RWPE2 (cell line): ENCODE data around the gene TRIM26.

ENCODE experiments used
- ATAC-seq: fragments of 200-7000 bp; cut with Tn5 transposase; 3 replicates; pipeline ENCODE4 v1.9.1; 2021; ENCODE audit warnings: low read depth
- DNase-seq: peaks from one replicate; pipeline ENCODE4 v3.0.0-alpha.2; 2020; ENCODE audit warnings: low spot score
- H3K27ac ChIP-seq: fragments of 450-650 bp; 2 replicates; pipeline ENCODE4 v1.5.1; 2017; ENCODE audit warnings: mild to moderate bottlenecking; ENCODE audit not compliant: poor library complexity, severe bottlenecking
- H3K27me3 ChIP-seq: fragments of 250-450 bp; sonication (Bioruptor Pico); 2 replicates; pipeline ENCODE4 v1.5.1; 2021; ENCODE audit warnings: mild to moderate bottlenecking, moderate library complexity; ENCODE audit not compliant: insufficient read depth, poor library complexity, severe bottlenecking
- H3K36me3 ChIP-seq: fragments of 250-450 bp; sonication (Bioruptor Pico); 2 replicates; pipeline ENCODE4 v1.5.1; 2020; ENCODE audit warnings: low read depth, mild to moderate bottlenecking, moderate library complexity
- H3K4me1 ChIP-seq: fragments of 250-450 bp; sonication (Bioruptor Pico); 2 replicates; pipeline ENCODE4 v1.5.1; 2021; ENCODE audit warnings: mild to moderate bottlenecking, moderate library complexity; ENCODE audit not compliant: insufficient read depth, poor library complexity, severe bottlenecking
- H3K4me3 ChIP-seq: fragments of 250-450 bp; sonication (Bioruptor Pico); 2 replicates; pipeline ENCODE4 v1.5.1; 2021; ENCODE audit warnings: mild to moderate bottlenecking, moderate library complexity; ENCODE audit not compliant: severe bottlenecking
- H3K9me3 ChIP-seq: fragments of 250-450 bp; sonication (Bioruptor Pico); 2 replicates; pipeline ENCODE4 v1.5.1; 2021; ENCODE audit warnings: mild to moderate bottlenecking, moderate library complexity; ENCODE audit not compliant: severe bottlenecking
- TF ChIP-seq, protein P1 (sequence below): fragments of 450-650 bp; IDR thresholded peaks from one replicate; pipeline ENCODE4 v1.5.1; 2017; ENCODE audit warnings: mild to moderate bottlenecking, moderate library complexity; ENCODE audit not compliant: poor library complexity, severe bottlenecking

The TRIM26 gene

DNA sequence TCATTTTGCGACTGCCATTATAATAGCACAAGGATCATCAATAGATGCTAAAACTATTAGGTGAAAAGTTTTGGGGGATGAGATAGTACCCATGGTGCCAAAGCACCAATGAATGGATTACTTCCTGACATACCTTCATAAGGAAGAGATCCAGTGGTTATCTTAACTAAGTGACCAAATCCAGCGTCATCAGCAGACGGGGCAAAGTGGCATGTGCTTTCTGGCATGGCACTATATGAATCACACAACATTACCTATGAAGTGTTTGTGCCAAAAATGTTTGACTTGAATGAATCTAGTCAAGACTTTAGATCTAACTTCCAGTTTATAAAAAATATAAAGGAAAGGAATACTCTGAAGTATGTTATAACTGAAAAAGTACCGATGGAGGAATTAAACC is 10.8 kb downstream of the TRIM26 start:
- no peaks in the 10 kb centered on the region for H3K9me3 ChIP-seq
- TF ChIP-seq, protein P1, sequence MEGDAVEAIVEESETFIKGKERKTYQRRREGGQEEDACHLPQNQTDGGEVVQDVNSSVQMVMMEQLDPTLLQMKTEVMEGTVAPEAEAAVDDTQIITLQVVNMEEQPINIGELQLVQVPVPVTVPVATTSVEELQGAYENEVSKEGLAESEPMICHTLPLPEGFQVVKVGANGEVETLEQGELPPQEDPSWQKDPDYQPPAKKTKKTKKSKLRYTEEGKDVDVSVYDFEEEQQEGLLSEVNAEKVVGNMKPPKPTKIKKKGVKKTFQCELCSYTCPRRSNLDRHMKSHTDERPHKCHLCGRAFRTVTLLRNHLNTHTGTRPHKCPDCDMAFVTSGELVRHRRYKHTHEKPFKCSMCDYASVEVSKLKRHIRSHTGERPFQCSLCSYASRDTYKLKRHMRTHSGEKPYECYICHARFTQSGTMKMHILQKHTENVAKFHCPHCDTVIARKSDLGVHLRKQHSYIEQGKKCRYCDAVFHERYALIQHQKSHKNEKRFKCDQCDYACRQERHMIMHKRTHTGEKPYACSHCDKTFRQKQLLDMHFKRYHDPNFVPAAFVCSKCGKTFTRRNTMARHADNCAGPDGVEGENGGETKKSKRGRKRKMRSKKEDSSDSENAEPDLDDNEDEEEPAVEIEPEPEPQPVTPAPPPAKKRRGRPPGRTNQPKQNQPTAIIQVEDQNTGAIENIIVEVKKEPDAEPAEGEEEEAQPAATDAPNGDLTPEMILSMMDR, result no peak
- H3K36me3 ChIP-seq, result peaks cover 55% of the 10 kb centered on the region
- peaks cover 27% of the 10 kb centered on the region for H3K4me1 ChIP-seq
- ATAC-seq (no peak), DNase-seq (no peak)
- H3K27ac ChIP-seq, result peak overlapping the region; percentile 44
- H3K4me3 ChIP-seq, result no peak overlapping the region
- no peaks in the 10 kb centered on the region for H3K27me3 ChIP-seq

DNA sequence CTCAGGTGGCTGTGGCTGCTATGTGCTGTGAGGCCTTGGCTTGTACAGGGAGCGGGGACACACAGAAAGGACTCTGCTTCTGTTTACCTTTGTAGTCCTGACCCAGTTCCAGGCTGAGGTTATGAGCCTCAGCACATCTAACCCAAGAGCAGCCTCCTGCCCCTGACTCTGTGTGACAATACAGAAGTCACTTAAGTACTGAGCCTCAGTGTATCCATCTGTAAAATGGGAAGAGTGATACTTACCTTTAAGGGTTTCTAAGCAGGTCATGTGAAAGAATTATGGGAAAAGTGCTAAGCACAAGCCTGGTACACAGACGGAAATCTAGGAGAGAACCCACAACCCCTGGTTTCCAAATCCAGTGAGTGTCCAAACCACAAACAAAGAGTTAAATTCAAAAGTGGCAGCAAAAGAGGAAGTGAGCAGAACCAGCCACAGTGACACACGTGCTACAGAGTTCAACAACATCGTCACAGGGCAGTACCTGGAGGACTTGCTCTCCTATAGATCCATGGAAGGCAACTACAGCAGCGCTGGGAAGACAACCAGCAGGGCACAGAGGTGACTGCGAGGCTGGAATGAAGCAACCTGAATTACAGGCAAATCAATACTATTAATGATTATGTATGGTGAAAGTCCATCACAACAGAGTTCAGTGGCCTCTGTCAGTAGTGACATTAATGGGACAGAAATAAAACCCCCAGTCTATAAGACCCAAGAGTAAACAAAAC is 12.5 kb downstream of the TRIM26 start:
- H3K36me3 ChIP-seq, result peaks cover 71% of the 10 kb centered on the region
- H3K27me3 ChIP-seq, result no peaks in the 10 kb centered on the region
- no peak for DNase-seq
- TF ChIP-seq, protein P1, result no peak
- H3K9me3 ChIP-seq, result no peaks in the 10 kb centered on the region
- H3K4me3 ChIP-seq, result no peak overlapping the region
- peaks cover 17% of the 10 kb centered on the region for H3K4me1 ChIP-seq
- no peak overlapping the region for H3K27ac ChIP-seq
- no peak for ATAC-seq

DNA sequence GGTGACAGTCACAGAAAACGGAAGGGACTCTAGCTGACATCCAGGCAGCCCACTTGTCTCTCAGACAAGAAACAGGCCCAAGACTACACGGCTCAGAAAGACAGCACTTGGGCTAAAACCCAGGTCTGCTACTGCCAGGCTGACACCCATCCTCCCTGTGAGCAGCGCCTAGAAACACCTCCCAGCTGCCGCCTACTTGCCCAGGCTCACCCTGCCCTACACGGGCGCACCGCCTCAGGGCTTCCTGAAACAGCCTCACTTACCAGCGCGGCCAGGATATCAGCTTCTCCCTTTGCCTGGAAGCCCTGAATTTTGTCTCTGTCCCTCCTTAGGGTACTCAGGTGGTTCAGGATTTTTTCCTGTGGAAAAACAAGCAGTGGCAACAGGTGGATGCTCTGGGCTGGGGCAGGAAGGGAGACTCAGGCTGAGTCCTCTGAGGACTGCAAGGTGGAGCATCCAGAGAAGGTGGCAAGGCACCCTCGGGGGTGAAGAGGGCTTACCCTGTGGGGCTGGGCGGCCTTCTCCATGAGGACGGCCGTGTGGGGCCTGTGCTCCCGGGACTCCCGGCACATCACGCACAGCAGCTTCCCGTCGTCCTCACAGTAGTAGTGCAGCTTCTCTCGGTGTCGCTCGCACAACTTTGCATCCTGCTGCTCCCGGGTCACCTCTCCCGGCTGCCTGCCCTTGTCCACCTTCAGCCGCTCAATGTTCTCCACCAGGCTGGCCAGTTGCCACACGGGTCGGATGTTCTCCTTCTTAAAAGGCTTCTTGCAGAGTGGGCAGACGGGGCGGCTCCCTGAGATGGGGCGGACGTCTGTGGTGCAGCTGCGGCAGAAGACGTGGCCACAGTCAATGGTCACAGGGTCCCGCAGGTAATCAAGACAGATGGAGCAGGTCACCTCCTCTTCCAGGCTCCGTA is 14.8 kb downstream of the TRIM26 start:
- TF ChIP-seq, protein P1, result no peak
- H3K27me3 ChIP-seq, result no peaks in the 10 kb centered on the region
- ATAC-seq, result no peak
- no peak for DNase-seq
- H3K4me3 ChIP-seq, result no peak overlapping the region
- H3K4me1 ChIP-seq, result peaks cover 17% of the 10 kb centered on the region
- H3K9me3 ChIP-seq, result no peaks in the 10 kb centered on the region
- H3K36me3 ChIP-seq, result peaks cover 82% of the 10 kb centered on the region
- H3K27ac ChIP-seq, result no peak overlapping the region

DNA sequence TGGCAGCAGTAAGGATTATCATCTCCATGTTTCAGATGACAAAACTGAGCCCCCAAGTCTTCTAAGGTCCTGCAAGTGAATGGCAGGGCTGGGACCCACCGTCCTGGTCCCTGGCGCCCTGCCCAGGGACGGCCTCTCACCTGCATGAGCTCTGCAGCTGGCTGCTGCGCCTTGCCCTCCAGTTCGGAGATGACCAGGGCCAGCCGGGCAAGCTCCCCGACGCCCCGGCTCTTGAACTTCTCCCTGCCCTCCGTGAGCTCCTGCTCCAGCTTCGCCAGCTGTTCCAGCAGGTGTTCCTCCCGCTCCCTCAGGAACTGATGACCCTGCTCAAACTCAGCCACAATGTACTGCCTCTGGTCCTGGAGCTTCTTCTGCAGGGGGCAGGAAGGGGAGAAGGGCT is 16.8 kb downstream of the TRIM26 start:
- Histone ChIP-seq H3K4me1 (peaks cover 3% of the 10 kb centered on the region), H3K27me3 (no peaks in the 10 kb centered on the region), H3K36me3 (peaks cover 81% of the 10 kb centered on the region), H3K4me3 (no peak overlapping the region), H3K9me3 (no peaks in the 10 kb centered on the region), H3K27ac (no peak overlapping the region)
- ATAC-seq (no peak), DNase-seq (no peak)
- TF ChIP-seq, protein P1, result no peak

DNA sequence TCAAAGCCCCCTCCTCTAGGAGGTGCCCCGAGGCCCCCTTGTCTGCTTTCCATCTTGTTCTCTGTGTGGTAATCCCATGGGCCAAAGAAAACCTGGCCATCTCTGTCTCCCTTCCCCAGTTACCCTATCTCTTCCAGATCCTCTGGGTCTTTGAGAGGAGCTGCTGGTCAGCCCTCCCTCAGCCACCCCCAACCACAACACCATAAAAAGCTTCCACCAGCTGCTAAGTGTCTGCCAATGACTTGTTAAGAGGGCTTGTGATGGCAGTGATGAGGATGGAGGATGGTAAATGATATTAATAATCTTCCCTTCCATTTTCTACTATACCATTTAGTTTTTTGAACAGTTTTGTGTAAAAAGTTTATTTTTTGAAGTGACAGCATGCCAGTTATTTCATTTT is 17.3 kb downstream of the TRIM26 start:
- no peak for ATAC-seq
- H3K27me3 ChIP-seq, result no peaks in the 10 kb centered on the region
- H3K36me3 ChIP-seq, result peaks cover 78% of the 10 kb centered on the region
- TF ChIP-seq, protein P1, result no peak
- H3K4me1 ChIP-seq, result no peaks in the 10 kb centered on the region
- H3K9me3 ChIP-seq, result no peaks in the 10 kb centered on the region
- no peak overlapping the region for H3K27ac ChIP-seq
- DNase-seq, result no peak
- no peak overlapping the region for H3K4me3 ChIP-seq
